Glutamatergic neuron (in vitro differentiated cells): ENCODE measurements around the gene FKBP10. TPM values are rescaled to one million over a fixed set of nuclear protein-coding genes. Genes with fewer than 3 reads are reported as not detected.
A peak's percentile ranks its signal among the peaks of the same experiment; 100 is the strongest.

Source experiments
- DNase-seq: peaks from one replicate; pipeline ENCODE4 v3.0.0; 2022
- H3K27ac Mint-ChIP-seq: one replicate; pipeline ENCODE4 v1.8.0; 2020; ENCODE audit warnings: mild to moderate bottlenecking, mixed read lengths, inconsistent platforms; ENCODE audit not compliant: unreplicated experiment
- H3K27me3 Mint-ChIP-seq: one replicate; pipeline ENCODE4 v1.8.0; 2020; ENCODE audit warnings: mild to moderate bottlenecking, moderate library complexity, mixed read lengths, inconsistent platforms; ENCODE audit not compliant: unreplicated experiment
- H3K36me3 Mint-ChIP-seq: one replicate; pipeline ENCODE4 v1.8.0; 2020; ENCODE audit warnings: mild to moderate bottlenecking, mixed read lengths, inconsistent platforms; ENCODE audit not compliant: unreplicated experiment
- H3K4me1 Mint-ChIP-seq: one replicate; pipeline ENCODE4 v1.8.0; 2020; ENCODE audit warnings: mild to moderate bottlenecking, low read depth, mixed read lengths, inconsistent platforms; ENCODE audit not compliant: unreplicated experiment
- H3K4me3 Mint-ChIP-seq: one replicate; pipeline ENCODE4 v1.8.0; 2020; ENCODE audit warnings: mild to moderate bottlenecking, mixed read lengths, inconsistent platforms; ENCODE audit not compliant: unreplicated experiment
- H3K9me3 Mint-ChIP-seq: one replicate; pipeline ENCODE4 v1.8.0; 2020; ENCODE audit warnings: mild to moderate bottlenecking, moderate library complexity, mixed read lengths, inconsistent platforms; ENCODE audit not compliant: unreplicated experiment
- total RNA-seq: library from RNA; stranded (reverse); fragmentation: NEBNext Ultra II Directional; extraction: Animal tissue kit (Norgen Biotek cat#: 25700); gene quantifications from one replicate; pipeline ENCODE4 v1.2.1, GENCODE V29; 2021; ENCODE audit not compliant: unreplicated experiment
- TF ChIP-seq, protein P1 (sequence below): fragments of 200-600 bp; sonication (generic); IDR thresholded peaks from one replicate; pipeline ENCODE4 v1.5.0; 2021; ENCODE audit not compliant: partially characterized antibody, unreplicated experiment

The FKBP10 gene
- total RNA-seq, 1 donor from 2014 or later, result 28.5 TPM

DNA sequence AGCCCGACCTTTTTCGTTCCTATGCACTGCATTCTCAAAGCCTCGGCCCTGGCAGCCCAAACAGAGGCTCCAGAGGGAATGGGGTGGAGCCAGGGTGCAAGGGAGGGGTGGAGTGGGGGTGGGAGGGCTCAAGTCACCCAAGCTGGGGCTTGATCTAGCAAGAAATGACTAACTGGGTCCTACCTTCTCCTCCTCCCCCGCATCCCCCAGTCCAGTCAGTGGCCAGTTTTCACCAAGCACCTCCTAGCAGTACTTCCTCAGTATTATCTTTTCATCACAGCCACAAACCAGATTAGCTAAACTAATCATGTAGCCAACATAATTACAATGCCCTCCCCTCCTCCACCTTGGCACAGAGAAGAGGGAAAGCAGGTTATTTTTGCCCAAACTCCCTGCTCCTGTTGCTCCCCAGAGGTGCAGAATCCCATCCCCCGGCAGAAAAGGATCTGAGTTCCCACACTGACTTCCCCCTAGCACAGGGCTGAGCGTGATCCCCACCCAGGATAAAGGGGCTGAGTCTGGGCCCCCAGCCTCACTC is 28.5 kb upstream of the FKBP10 start:
- Mint-ChIP-seq H3K4me1 (peaks cover 19% of the 10 kb centered on the region), H3K9me3 (peaks cover 20% of the 10 kb centered on the region), H3K27ac (peak overlapping the region; percentile 88), H3K27me3 (peaks cover 14% of the 10 kb centered on the region), H3K36me3 (no peaks in the 10 kb centered on the region), H3K4me3 (peak overlapping the region; percentile 94)
- no peak for DNase-seq
- TF ChIP-seq, protein P1, sequence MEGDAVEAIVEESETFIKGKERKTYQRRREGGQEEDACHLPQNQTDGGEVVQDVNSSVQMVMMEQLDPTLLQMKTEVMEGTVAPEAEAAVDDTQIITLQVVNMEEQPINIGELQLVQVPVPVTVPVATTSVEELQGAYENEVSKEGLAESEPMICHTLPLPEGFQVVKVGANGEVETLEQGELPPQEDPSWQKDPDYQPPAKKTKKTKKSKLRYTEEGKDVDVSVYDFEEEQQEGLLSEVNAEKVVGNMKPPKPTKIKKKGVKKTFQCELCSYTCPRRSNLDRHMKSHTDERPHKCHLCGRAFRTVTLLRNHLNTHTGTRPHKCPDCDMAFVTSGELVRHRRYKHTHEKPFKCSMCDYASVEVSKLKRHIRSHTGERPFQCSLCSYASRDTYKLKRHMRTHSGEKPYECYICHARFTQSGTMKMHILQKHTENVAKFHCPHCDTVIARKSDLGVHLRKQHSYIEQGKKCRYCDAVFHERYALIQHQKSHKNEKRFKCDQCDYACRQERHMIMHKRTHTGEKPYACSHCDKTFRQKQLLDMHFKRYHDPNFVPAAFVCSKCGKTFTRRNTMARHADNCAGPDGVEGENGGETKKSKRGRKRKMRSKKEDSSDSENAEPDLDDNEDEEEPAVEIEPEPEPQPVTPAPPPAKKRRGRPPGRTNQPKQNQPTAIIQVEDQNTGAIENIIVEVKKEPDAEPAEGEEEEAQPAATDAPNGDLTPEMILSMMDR, result no peak

DNA sequence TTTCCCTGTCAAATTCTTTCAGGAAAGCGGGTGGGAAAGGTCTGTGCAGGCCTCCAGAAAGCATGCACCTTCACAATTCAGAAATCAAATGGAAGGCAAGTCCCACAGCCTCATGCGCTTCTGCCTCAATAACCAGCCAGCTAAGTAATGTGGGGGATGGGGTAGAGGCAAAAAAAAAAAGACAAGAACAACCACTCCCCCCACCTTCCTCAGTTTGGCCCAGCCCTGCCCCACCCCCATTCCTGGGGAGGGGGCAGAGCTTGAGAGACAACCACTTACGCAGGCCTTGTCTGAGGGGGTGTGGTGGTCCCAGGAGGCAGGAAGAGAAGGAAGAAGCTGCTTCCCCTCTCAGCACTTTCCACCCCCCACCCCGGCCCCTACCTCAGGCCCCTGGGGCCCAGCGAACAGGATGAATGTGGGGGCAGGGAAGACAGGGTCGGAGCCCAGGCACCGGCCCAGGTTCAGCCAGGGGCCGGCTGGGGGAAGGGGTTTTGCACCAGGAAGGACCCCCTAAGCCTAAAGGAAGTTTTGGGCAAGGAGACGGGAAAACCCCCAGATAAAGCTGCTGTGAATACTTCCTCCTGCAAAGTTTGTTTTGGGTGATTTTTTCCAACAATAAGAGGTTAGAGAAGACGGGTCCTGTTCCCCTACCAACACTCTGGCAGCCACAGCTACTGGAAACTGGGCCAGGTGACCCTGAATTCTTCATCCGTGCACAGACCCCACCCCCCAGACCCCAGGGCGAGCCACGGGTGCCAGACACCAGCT is 27.5 kb upstream of the FKBP10 start:
- H3K27me3 Mint-ChIP-seq, result peaks cover 16% of the 10 kb centered on the region
- H3K27ac Mint-ChIP-seq, result peak overlapping the region; percentile 88
- H3K36me3 Mint-ChIP-seq, result no peaks in the 10 kb centered on the region
- H3K4me1 Mint-ChIP-seq, result peaks cover 19% of the 10 kb centered on the region
- TF ChIP-seq, protein P1, result no peak
- peak; percentile 79 for DNase-seq
- H3K4me3 Mint-ChIP-seq, result peak overlapping the region; percentile 94
- peaks cover 25% of the 10 kb centered on the region for H3K9me3 Mint-ChIP-seq

GRCh38 chr17:41785859-41786226 is 27.0 kb upstream of the FKBP10 start:
- TF ChIP-seq, protein P1, result no peak
- DNase-seq, result peak; percentile 40
- Mint-ChIP-seq H3K4me3 (peak overlapping the region; percentile 94), H3K27me3 (peaks cover 18% of the 10 kb centered on the region), H3K27ac (peak overlapping the region; percentile 88), H3K9me3 (peaks cover 26% of the 10 kb centered on the region), H3K4me1 (peaks cover 17% of the 10 kb centered on the region), H3K36me3 (no peaks in the 10 kb centered on the region)

DNA sequence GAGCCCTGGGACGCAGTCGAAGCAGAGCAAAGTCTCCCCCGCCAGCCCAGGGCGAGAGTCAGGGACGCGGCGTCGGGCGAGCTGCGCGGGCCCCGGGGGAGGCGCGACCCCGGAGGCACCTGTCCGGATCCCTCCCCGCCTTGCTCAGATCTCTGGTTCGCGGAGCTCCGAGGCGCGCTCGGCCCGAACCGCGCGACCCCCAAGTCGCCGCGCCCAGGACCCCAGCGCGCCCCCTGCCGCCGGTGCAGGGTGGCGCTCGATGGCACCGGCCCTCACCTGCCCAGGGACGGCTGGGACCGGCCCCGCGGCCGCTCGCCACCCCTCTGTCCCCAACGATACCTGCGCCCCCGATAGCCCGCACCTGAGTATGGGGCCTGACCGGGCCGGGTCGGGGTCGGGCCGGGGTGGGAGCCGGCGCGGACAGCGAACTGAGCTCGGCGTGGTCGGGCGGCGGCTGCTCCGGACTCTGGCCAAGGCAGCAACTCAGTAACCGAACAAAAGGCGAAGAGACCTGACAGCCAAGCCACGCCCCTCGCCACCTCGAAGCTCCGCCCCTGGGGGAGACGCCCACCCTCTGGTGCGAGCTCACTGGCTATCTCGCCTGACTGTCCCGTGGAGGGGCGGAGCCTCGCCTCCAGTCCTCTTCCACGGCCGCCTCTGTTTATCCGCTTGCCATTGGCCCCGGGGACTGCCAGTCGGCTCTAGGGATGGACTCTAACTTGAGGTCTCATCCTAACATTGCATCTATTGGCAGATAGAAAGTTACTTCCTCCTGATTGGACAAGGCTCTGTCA is 26.4 kb upstream of the FKBP10 start, which contains the start of gene JUP:
JUP (minus strand) TSS at position 485 of the 794 bp plus-strand sequence. CDS start 14,857 bp downstream, outside the sequence.
- TF ChIP-seq, protein P1, result peak; percentile 91
- H3K4me1 Mint-ChIP-seq, result peaks cover 15% of the 10 kb centered on the region
- H3K27me3 Mint-ChIP-seq, result peaks cover 18% of the 10 kb centered on the region
- H3K36me3 Mint-ChIP-seq, result no peaks in the 10 kb centered on the region
- H3K4me3 Mint-ChIP-seq, result peak within 1 kb of the TSS; percentile 94
- DNase-seq, result peak; percentile 100
- peak within 1 kb of the TSS; percentile 88 for H3K27ac Mint-ChIP-seq
- peaks cover 25% of the 10 kb centered on the region for H3K9me3 Mint-ChIP-seq
